Activated gamma-delta T cell treated with Interleukin-2 at 50 U/mL for 16 hours (primary cell): ENCODE results near the gene TEDC1.

ENCODE experiments used
- DNase-seq: peaks from one replicate; pipeline ENCODE4 v3.0.0-alpha.2; 2020

Gene TEDC1

GRCh38 chr14:105490572-105491365 lies at the start of gene TEDC1:
TEDC1 (plus strand) TSS chr14:105491246; CDS start chr14:105491376, 130 bp downstream.
- peak; percentile 99 for DNase-seq

- DNase-seq = no peak
Observed at GRCh38 chr14:105442125-105442524, 48.9 kb upstream of the TEDC1 start.

- no peak for DNase-seq
Observed at GRCh38 chr14:105442834-105443233, 48.2 kb upstream of the TEDC1 start.

- no peak for DNase-seq
Observed at GRCh38 chr14:105444859-105445258, 46.2 kb upstream of the TEDC1 start.

GRCh38 chr14:105445290-105445689 lies 45.8 kb upstream of the TEDC1 start:
- no peak for DNase-seq

GRCh38 chr14:105445901-105446845 lies 44.9 kb upstream of the TEDC1 start:
- DNase-seq = no peak

- DNase-seq = no peak
Observed at GRCh38 chr14:105446971-105447370, 44.1 kb upstream of the TEDC1 start.

- no peak for DNase-seq
Observed at GRCh38 chr14:105447651-105448640, 43.1 kb upstream of the TEDC1 start.

- DNase-seq = peak; percentile 56
Observed at GRCh38 chr14:105448706-105449111, 42.3 kb upstream of the TEDC1 start.

- DNase-seq = no peak
Observed at GRCh38 chr14:105449276-105450122, 41.5 kb upstream of the TEDC1 start.

GRCh38 chr14:105450123-105450505 lies 40.9 kb upstream of the TEDC1 start:
- no peak for DNase-seq

GRCh38 chr14:105450864-105451720 lies 40.0 kb upstream of the TEDC1 start:
- no peak for DNase-seq

GRCh38 chr14:105452963-105453362 lies 38.1 kb upstream of the TEDC1 start:
- no peak for DNase-seq

- no peak for DNase-seq
Observed at GRCh38 chr14:105453847-105454246, 37.2 kb upstream of the TEDC1 start.

- DNase-seq = no peak
Observed at GRCh38 chr14:105455086-105455640, 35.9 kb upstream of the TEDC1 start.

- no peak for DNase-seq
Observed at GRCh38 chr14:105455766-105456660, 35.0 kb upstream of the TEDC1 start.

- no peak for DNase-seq
Observed at GRCh38 chr14:105456736-105457617, 34.1 kb upstream of the TEDC1 start.

- no peak for DNase-seq
Observed at GRCh38 chr14:105458010-105458409, 33.0 kb upstream of the TEDC1 start.
